Activated CD8-positive, alpha-beta T cell treated with anti-CD3 and anti-CD28 coated beads for 36 hours (primary cell): ENCODE data around the gene PELI3. TPM values are rescaled to one million over a fixed set of nuclear protein-coding genes. Genes with fewer than 3 reads are reported as not detected.

ENCODE experiments used
- ATAC-seq: fragments of 200-7000 bp; cut with Tn5 transposase; one replicate; pipeline ENCODE4 v1.10.0; 2021; ENCODE audit warnings: mild to moderate bottlenecking, moderate library complexity
- CTCF ChIA-PET: fragments of 350-600 bp; sonication (Branson Sonifier 250); formaldehyde crosslinking; loops from one replicate; lab custom pipeline; 2021; ENCODE audit warnings: antibody characterized with exemption; lab: Charles Lee
- POLR2A ChIA-PET: fragments of 350-600 bp; sonication (Branson Sonifier 250); formaldehyde crosslinking; loops from one replicate; lab custom pipeline; 2021; ENCODE audit warnings: antibody characterized with exemption; lab: Charles Lee
- DNase-seq: peaks from one replicate; pipeline ENCODE4 v3.0.0-alpha.2; 2020
- H3K27ac Mint-ChIP-seq: one replicate; pipeline ENCODE4 v1.8.0; 2021; ENCODE audit warnings: mild to moderate bottlenecking, mixed read lengths
- H3K27me3 Mint-ChIP-seq: one replicate; pipeline ENCODE4 v1.8.0; 2021; ENCODE audit warnings: mixed read lengths
- H3K36me3 Mint-ChIP-seq: one replicate; pipeline ENCODE4 v1.8.0; 2021; ENCODE audit warnings: low read depth, mixed read lengths
- H3K4me1 Mint-ChIP-seq: one replicate; pipeline ENCODE4 v1.8.0; 2021; ENCODE audit warnings: low read depth, mixed read lengths
- H3K4me3 Mint-ChIP-seq: one replicate; pipeline ENCODE4 v1.8.0; 2021; ENCODE audit warnings: mild to moderate bottlenecking, moderate library complexity, mixed read lengths
- H3K9me3 Mint-ChIP-seq: one replicate; pipeline ENCODE4 v1.8.0; 2021; ENCODE audit warnings: mixed read lengths
- CTCF ChIP-seq: fragments of 200-600 bp; IDR thresholded peaks from one replicate; pipeline ENCODE4 v1.8.0; 2022; ENCODE audit warnings: antibody characterized with exemption, mild to moderate bottlenecking
- intact Hi-C: fragments of 100-400 bp; cut with micrococcal nuclease; formaldehyde crosslinking; loops from one replicate; pipeline ENCODE4 v1.10.0; 2022
- total RNA-seq, 2 experiments: library from RNA; stranded (reverse); gene quantifications; one replicate each; pipeline ENCODE4 v1.2.3, GENCODE V29; 2021

PELI3 gene
- total RNA-seq, 2 experiments from 2014 or later = 6.7 to 10.5 TPM

- TF ChIP-seq CTCF = no peak
- intact Hi-C loops = loop anchor here (5.0 kb wide), 1 partner anchor 70 kb away; no protein-coding TSS in a partner anchor
- H3K4me3 Mint-ChIP-seq = no peak overlapping the region
- ChIA-PET POLR2A (interaction anchor here (1.6 kb wide), 1 partner anchor 9 kb away, joined by 6 read pairs; no protein-coding TSS in a partner anchor), CTCF (interaction anchor here (1.1 kb wide), 1 partner anchor 91 kb away, joined by 3 read pairs; no protein-coding TSS in a partner anchor)
- no peaks in the 10 kb centered on the region for H3K9me3 Mint-ChIP-seq
- H3K4me1 Mint-ChIP-seq = peaks cover 20% of the 10 kb centered on the region
- DNase-seq (no peak), ATAC-seq (no peak)
- no peak overlapping the region for H3K27ac Mint-ChIP-seq
- no peaks in the 10 kb centered on the region for H3K27me3 Mint-ChIP-seq
- H3K36me3 Mint-ChIP-seq = peaks cover 4% of the 10 kb centered on the region
Measured at GRCh38 chr11:66476841-66477251, 10.1 kb downstream of the PELI3 start.

- H3K9me3 Mint-ChIP-seq = no peaks in the 10 kb centered on the region
- peaks cover 24% of the 10 kb centered on the region for H3K4me1 Mint-ChIP-seq
- H3K27ac Mint-ChIP-seq = no peak overlapping the region
- no peak for TF ChIP-seq CTCF
- H3K27me3 Mint-ChIP-seq = no peaks in the 10 kb centered on the region
- CTCF ChIA-PET = interaction anchor here (1.1 to 3.2 kb wide), 9 partner anchors 9 to 100 kb away, joined by 3 to 36 read pairs (median 4); partner anchors contain the start of gene PELI3
- POLR2A ChIA-PET = interaction anchor here (1.6 kb wide), 1 partner anchor 10 kb away, joined by 6 read pairs; no protein-coding TSS in a partner anchor
- ATAC-seq (no peak), DNase-seq (no peak)
- peaks cover 4% of the 10 kb centered on the region for H3K36me3 Mint-ChIP-seq
- intact Hi-C loops = loop anchor here (5.0 kb wide), 1 partner anchor 70 kb away; no protein-coding TSS in a partner anchor
- H3K4me3 Mint-ChIP-seq = no peak overlapping the region
Measured at GRCh38 chr11:66477263-66478201, 10.8 kb downstream of the PELI3 start.

DNA sequence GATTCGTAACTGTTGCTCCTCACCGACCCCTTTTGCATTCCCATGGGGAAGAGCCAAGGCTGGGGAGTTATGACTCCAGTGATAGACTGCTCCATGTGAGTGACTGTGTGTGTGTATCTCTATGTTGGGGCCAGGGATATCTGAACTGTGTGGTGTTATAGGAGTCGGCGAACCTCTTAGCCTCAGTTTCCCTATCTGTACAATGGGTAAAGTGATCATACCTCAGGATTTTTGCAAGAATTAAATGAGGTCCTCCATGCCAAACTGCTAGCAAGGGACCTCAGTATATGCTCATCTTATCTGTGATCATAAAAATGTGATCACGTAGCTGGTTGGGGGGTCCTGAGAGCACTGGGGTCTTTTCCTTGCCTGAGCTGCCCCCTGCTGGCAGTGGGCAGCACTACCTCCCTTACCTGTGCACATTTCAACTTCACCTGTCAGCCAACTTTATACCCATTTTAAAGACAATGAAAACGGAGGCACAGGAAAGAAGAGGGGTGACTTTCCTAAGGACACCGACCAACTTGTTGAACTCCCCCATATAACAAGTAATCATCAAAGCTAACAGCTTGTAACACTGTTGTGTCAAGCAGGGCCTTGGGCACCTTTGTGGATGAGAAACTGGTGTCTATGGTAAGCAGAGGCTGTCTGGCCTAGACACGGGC is 12.2 kb downstream of the PELI3 start:
- DNase-seq (peak; percentile 68), ATAC-seq (no peak)
- Mint-ChIP-seq H3K27ac (peak overlapping the region; percentile 91), H3K27me3 (no peaks in the 10 kb centered on the region), H3K4me1 (peaks cover 26% of the 10 kb centered on the region), H3K9me3 (no peaks in the 10 kb centered on the region), H3K36me3 (peaks cover 8% of the 10 kb centered on the region), H3K4me3 (peak overlapping the region; percentile 83)
- POLR2A ChIA-PET = interaction anchor here (0.9 to 2.1 kb wide), 5 partner anchors 12 to 108 kb away, joined by 3 to 10 read pairs (median 4); partner anchors contain the start of genes PELI3 and SLC29A2
- intact Hi-C loops = loop anchor here (5.0 kb wide), 1 partner anchor 72 kb away; no protein-coding TSS in a partner anchor
- CTCF ChIA-PET = interaction anchor here (0.7 to 3.2 kb wide), 23 partner anchors 8 to 166 kb away, joined by 3 to 36 read pairs (median 3); partner anchors contain the start of genes CTSF, MRPL11 and PELI3
- TF ChIP-seq CTCF = peak; percentile 95

DNA sequence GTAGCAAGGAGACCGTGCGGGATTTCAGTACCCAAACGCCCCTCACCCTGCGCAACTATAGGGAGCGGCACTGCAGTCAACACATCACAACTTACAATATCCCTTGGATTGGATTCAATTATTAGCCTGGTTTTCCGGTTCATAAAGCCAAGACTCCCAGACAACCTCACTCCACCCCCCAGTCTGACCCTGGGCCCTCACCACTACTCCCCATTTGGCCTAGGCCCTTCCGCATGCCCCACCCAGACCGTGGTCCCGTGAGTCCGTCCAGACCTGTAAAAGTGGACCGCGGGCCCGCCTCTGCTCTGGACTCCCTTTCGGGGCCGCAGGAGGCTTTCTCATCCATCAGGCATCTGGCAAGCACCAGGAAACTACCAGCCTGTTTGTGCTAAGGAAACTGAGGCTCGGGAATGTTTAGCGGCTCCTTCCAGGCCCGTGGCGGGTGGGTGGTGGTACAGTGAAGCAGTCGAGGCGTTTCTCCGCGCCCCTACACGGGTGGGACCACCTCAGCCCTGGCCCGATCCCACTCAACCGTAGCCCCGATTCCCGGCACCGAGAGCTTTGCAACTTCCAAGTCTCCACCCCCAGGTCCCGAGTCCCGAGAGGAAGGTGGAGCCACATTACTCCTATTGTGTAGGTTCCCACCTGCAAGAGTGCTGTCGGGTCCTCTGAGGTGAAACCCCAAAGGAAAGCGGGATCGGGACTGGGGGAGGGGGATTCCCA is 12.8 kb downstream of the PELI3 start:
- ChIA-PET CTCF (interaction anchor here (0.7 to 3.2 kb wide), 32 partner anchors 8 to 198 kb away, joined by 3 to 36 read pairs (median 4); partner anchors contain the start of genes BBS1, CTSF, MRPL11 and NPAS4), POLR2A (interaction anchor here (0.6 to 2.2 kb wide), 15 partner anchors 9 to 933 kb away, joined by 3 to 11 read pairs (median 3); partner anchors contain the start of genes CTSF, MRPL11, PELI3 and SLC29A2)
- Mint-ChIP-seq H3K36me3 (peaks cover 8% of the 10 kb centered on the region), H3K4me1 (peaks cover 26% of the 10 kb centered on the region), H3K9me3 (no peaks in the 10 kb centered on the region), H3K4me3 (peak overlapping the region; percentile 83), H3K27me3 (no peaks in the 10 kb centered on the region), H3K27ac (peak overlapping the region; percentile 91)
- DNase-seq = no peak
- no peak for TF ChIP-seq CTCF
- intact Hi-C loops = loop anchor here (5.0 to 10.0 kb wide), 2 partner anchors 65 to 72 kb away; partner anchors contain the start of genes ACTN3 and ZDHHC24
- no peak for ATAC-seq
